SK-N-MC (cell line): ENCODE measurements around the gene HNRNPK.
A peak's percentile ranks its signal among the peaks of the same experiment; 100 is the strongest.

Source experiments
- DNase-seq: peaks from one replicate; pipeline ENCODE4 v3.0.0-alpha.2; 2011; ENCODE audit warnings: low read depth, low spot score
- H3K27ac ChIP-seq: fragments of 200-600 bp; sonication (generic); 2 replicates; pipeline ENCODE4 v1.5.1; 2016; ENCODE audit warnings: mixed run types
- H3K36me3 ChIP-seq: fragments of 200-600 bp; sonication (generic); 2 replicates; pipeline ENCODE4 v1.6.1; 2017; ENCODE audit warnings: antibody characterized with exemption, low read length, mixed read lengths; ENCODE audit not compliant: insufficient read depth
- H3K4me3 ChIP-seq: fragments of 200-600 bp; sonication (generic); 2 replicates; pipeline ENCODE4 v1.5.1; 2016
- H3K9ac ChIP-seq: fragments of 200-600 bp; sonication (generic); 2 replicates; pipeline ENCODE4 v1.8.0; 2017; ENCODE audit warnings: mixed run types, mixed read lengths; ENCODE audit not compliant: insufficient read length
- H3K9me3 ChIP-seq: fragments of 200-600 bp; sonication (generic); 2 replicates; pipeline ENCODE4 v1.6.1; 2017; ENCODE audit warnings: low read depth, mild to moderate bottlenecking, antibody characterized with exemption, low read length, moderate library complexity, mixed read lengths
- EZH2 ChIP-seq: fragments of 200-600 bp; sonication (generic); IDR thresholded peaks from one replicate; pipeline ENCODE4 v1.6.1; 2017; ENCODE audit warnings: antibody characterized with exemption
- FOXP2 ChIP-seq: optimal IDR thresholded peaks from 2 replicates; pipeline ENCODE3; 2011; ENCODE audit warnings: mild to moderate bottlenecking, moderate library complexity; ENCODE audit not compliant: insufficient read depth; ENCODE audit errors: extremely low read length, control extremely low read depth
- POLR2AphosphoS5 ChIP-seq: IDR thresholded peaks from 2 replicates; pipeline ENCODE4 v1.6.1; 2012; ENCODE audit warnings: mild to moderate bottlenecking, low read depth, low read length, borderline replicate concordance

HNRNPK gene

DNA sequence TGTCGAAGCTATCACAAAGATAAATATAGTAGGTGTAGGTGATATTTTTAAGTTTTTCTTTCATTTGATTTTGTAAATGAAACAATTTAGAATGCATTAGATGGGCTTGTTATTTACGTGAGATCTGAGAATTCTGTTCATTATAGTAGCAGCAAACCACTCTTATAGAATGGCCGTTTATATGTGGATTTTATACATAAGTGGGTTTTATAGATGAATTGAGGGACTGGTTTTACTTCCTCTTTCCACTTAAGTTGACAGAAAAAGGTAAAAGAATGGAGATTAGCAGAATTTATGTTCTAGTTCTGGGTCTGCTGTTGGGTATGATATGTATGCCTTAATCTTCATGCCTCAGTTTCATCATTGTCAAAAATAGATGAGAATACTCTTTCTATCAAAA lies 6.2 kb upstream of the HNRNPK start:
- Histone ChIP-seq H3K4me3 (no peak overlapping the region), H3K9ac (no peak overlapping the region), H3K9me3 (no peaks in the 10 kb centered on the region), H3K36me3 (peaks cover 46% of the 10 kb centered on the region), H3K27ac (0 out of 2 replicates have a peak overlapping the region, but pooled peaks have one; percentile 35)
- TF ChIP-seq EZH2 (no peak), POLR2AphosphoS5 (no peak), FOXP2 (no peak)
- DNase-seq: no peak

DNA sequence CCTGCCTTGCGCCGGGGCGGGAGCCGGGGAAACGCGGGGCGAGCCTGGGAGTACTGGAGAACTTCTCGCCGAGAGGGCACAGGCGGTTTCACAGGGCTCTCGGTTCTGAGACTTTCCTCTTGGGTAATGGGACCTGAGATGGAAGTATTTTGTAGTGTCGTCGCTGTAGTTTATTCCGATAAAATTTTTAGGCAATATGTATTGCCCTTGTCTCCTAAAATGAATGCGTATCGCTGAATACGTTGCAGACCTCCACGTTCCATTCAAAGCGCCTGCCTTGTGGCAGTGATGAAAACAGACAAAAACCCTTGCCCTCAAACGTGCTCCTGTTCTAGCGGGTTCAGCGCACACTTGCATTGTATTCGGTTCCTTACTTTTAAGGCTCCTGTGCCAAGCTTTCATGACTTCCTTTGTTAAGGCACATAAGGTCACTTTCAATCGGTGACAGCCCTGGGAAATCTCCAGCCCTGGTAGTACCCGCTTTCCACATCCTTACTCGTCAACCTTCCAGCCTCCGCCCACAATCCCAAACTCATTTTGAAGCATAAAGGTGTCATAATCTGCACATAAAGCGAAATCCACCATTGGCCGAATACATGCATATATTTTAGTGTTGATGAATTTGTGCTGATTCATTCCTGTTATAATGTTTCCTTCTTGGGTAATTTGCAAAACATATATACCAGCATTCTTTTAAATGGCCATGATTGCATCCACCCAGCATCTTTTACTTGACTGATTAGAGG lies 1.3 kb upstream of the HNRNPK start:
- peaks cover 35% of the 10 kb centered on the region for H3K36me3 ChIP-seq
- peak overlapping the region; percentile 99 for H3K9ac ChIP-seq
- no peak for TF ChIP-seq EZH2
- peak; percentile 44; the same call in 1 of the 2 replicates for TF ChIP-seq POLR2AphosphoS5
- no peak for DNase-seq
- no peaks in the 10 kb centered on the region for H3K9me3 ChIP-seq
- H3K27ac ChIP-seq: peak overlapping the region; percentile 98
- peak overlapping the region; percentile 97 for H3K4me3 ChIP-seq

- peak within 1 kb of the TSS; percentile 99 for H3K9ac ChIP-seq
- TF ChIP-seq FOXP2: peak; percentile 92
- peak; percentile 96 for TF ChIP-seq POLR2AphosphoS5
- no peak for TF ChIP-seq EZH2
- peak within 1 kb of the TSS; percentile 97 for H3K4me3 ChIP-seq
- H3K9me3 ChIP-seq: no peaks in the 10 kb centered on the region
- peak; percentile 84 for DNase-seq
- peaks cover 42% of the 10 kb centered on the region for H3K36me3 ChIP-seq
- peak within 1 kb of the TSS; percentile 98 for H3K27ac ChIP-seq
These were observed 545 bp upstream of the HNRNPK start, which contains the start of gene RMI1 for GRCh38 chr9:83980395-83981125. Gene RMI1 (plus strand): TSS chr9:83980805. CDS start chr9:84000987, 20,182 bp downstream.

- Histone ChIP-seq H3K36me3 (peaks cover 52% of the 10 kb centered on the region), H3K27ac (peak overlapping the region; percentile 98)
- TF ChIP-seq EZH2 (no peak), POLR2AphosphoS5 (no peak; the same call in 1 of the 2 replicates), FOXP2 (no peak)
These were observed 813 bp downstream of the HNRNPK start for GRCh38 chr9:83978992-83979811.

DNA sequence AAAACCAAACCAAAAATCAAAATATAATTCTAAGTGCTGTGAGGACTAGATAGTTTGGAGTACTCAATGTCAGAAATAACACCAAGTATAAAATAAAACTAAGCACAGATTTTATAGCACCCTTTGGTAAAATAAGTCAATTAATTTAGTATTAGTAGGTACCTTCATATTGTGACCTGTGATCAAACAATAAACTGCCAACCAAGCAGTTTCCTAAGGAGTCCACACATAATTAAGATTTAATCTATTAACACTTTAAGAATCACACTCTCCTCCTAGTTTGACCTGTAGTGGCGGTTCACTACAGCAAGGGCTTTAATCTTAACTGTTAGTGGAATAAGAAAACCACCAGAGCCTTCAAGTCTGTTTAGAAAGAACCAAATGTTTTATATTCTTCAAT lies 2.8 kb downstream of the HNRNPK start:
- peak overlapping the region; percentile 99 for H3K9ac ChIP-seq
- H3K36me3 ChIP-seq: peaks cover 72% of the 10 kb centered on the region

More at GRCh38 chr9:83978992-83979811, 813 bp downstream of the HNRNPK start:
- H3K9ac ChIP-seq: peak overlapping the region; percentile 99
- no peaks in the 10 kb centered on the region for H3K9me3 ChIP-seq
- no peak for DNase-seq
- H3K4me3 ChIP-seq: peak overlapping the region; percentile 97

GRCh38 chr9:83976372-83976771 lies 3.6 kb downstream of the HNRNPK start:
- peak overlapping the region; percentile 68 for H3K27ac ChIP-seq
- peak overlapping the region; percentile 97 for H3K4me3 ChIP-seq
- peaks cover 80% of the 10 kb centered on the region for H3K36me3 ChIP-seq
- H3K9ac ChIP-seq: peak overlapping the region; percentile 99
- DNase-seq: no peak
- TF ChIP-seq FOXP2: no peak
- no peak for TF ChIP-seq EZH2
- TF ChIP-seq POLR2AphosphoS5: no peak; the same call in 1 of the 2 replicates
- no peaks in the 10 kb centered on the region for H3K9me3 ChIP-seq

More for the DNA sequence above, 2.8 kb downstream of the HNRNPK start:
- no peak for DNase-seq
- TF ChIP-seq POLR2AphosphoS5 (no peak), EZH2 (no peak)
- Histone ChIP-seq H3K4me3 (peak overlapping the region; percentile 97), H3K9me3 (no peaks in the 10 kb centered on the region), H3K27ac (peak overlapping the region; percentile 68)

DNA sequence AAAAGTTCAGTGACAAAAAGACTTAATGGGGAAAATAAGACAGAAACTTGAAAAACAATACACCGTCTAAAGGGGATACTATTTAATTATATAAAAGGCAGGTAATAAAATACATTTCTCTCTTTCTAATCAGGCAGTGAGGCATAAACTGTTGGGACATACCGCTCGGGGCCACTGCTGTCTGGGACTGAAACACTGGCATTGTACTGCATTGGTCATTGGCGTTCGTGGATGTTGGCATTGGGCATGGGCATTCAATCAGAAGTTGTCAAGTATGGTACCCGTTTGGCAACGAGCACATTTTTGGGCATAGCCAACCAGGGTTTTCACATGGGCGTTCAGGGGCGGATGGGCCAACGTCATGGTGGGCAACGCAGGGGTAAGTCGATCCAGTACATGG lies 4.7 kb downstream of the HNRNPK start:
- peak overlapping the region; percentile 68; the same call in 1 of the 2 replicates for H3K27ac ChIP-seq
- no peaks in the 10 kb centered on the region for H3K9me3 ChIP-seq
- DNase-seq: no peak
- H3K4me3 ChIP-seq: no peak overlapping the region
- TF ChIP-seq EZH2 (no peak), POLR2AphosphoS5 (no peak), FOXP2 (no peak)
- peaks cover 91% of the 10 kb centered on the region for H3K36me3 ChIP-seq
- H3K9ac ChIP-seq: no peak overlapping the region
